ENCODE data around the gene ZNF638.

ZNF638 gene

DNA sequence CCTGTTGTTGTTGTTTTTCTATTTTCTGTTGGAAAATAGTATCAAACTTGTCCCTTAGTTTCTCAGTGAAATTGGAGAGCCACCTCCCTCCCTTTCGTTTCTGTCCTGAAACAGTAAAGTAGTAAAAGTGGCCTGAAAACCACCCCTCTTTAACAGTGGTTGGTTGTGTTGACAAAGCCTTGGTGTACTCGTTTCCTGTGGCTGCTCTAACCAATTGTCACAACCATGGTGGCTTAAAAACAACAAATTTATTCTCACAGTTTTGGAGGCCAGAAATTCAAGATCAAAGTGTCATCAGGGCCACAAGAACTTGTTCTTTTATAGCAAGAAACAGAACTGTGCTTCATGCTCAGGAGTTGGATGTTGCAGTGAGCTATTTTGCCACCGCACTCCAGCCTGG lies 117.8 kb downstream of the ZNF638 start:
- Histone ChIP-seq H3K9me3 (ENCODE audit: severe bottlenecking) (no peaks in the 10 kb centered on the region), H3K27me3 (ENCODE audit: insufficient read depth, poor library complexity, severe bottlenecking) (no peaks in the 10 kb centered on the region), H3K4me1 (ENCODE audit: insufficient read depth, poor library complexity, severe bottlenecking) (peaks cover 6% of the 10 kb centered on the region), H3K4me3 (ENCODE audit: severe bottlenecking) (no peak overlapping the region), H3K27ac (ENCODE audit: poor library complexity, severe bottlenecking) (no peak overlapping the region), H3K36me3 (ENCODE audit: low read depth) (no peaks in the 10 kb centered on the region)
- DNase-seq (ENCODE audit: low spot score), result no peak
- TF ChIP-seq, protein P1, sequence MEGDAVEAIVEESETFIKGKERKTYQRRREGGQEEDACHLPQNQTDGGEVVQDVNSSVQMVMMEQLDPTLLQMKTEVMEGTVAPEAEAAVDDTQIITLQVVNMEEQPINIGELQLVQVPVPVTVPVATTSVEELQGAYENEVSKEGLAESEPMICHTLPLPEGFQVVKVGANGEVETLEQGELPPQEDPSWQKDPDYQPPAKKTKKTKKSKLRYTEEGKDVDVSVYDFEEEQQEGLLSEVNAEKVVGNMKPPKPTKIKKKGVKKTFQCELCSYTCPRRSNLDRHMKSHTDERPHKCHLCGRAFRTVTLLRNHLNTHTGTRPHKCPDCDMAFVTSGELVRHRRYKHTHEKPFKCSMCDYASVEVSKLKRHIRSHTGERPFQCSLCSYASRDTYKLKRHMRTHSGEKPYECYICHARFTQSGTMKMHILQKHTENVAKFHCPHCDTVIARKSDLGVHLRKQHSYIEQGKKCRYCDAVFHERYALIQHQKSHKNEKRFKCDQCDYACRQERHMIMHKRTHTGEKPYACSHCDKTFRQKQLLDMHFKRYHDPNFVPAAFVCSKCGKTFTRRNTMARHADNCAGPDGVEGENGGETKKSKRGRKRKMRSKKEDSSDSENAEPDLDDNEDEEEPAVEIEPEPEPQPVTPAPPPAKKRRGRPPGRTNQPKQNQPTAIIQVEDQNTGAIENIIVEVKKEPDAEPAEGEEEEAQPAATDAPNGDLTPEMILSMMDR (IDR thresholded peaks at IDR 0.05; ENCODE audit: poor library complexity, severe bottlenecking), result no peak
- ATAC-seq (ENCODE audit: low read depth), result no peak

DNA sequence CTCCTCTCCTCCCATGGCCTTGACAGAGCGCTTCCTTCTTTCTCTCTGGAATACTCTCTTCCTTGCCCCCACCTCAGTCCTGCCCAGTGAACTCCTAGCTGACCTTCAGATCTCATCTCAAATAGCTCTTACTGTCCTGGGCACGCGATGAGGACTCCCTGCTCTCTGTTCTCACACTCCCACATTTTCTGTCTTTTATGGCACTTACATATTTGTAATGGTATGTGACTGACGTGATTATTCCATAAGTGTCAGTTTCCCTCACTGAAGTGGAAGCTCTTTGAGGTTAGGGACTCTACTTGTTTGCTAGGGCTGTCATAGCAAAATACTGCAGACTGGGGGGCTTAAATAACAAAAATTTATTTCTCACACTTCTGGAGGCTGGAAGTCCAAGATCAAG lies 120.1 kb downstream of the ZNF638 start:
- Histone ChIP-seq H3K9me3 (ENCODE audit: severe bottlenecking) (no peaks in the 10 kb centered on the region), H3K27me3 (ENCODE audit: insufficient read depth, poor library complexity, severe bottlenecking) (no peaks in the 10 kb centered on the region), H3K4me3 (ENCODE audit: severe bottlenecking) (no peak overlapping the region), H3K36me3 (ENCODE audit: low read depth) (no peaks in the 10 kb centered on the region), H3K4me1 (ENCODE audit: insufficient read depth, poor library complexity, severe bottlenecking) (peaks cover 6% of the 10 kb centered on the region), H3K27ac (ENCODE audit: poor library complexity, severe bottlenecking) (no peak overlapping the region)
- DNase-seq (ENCODE audit: low spot score) (no peak), ATAC-seq (ENCODE audit: low read depth) (no peak)
- TF ChIP-seq, protein P1 (IDR thresholded peaks at IDR 0.05; ENCODE audit: poor library complexity, severe bottlenecking), result no peak

DNA sequence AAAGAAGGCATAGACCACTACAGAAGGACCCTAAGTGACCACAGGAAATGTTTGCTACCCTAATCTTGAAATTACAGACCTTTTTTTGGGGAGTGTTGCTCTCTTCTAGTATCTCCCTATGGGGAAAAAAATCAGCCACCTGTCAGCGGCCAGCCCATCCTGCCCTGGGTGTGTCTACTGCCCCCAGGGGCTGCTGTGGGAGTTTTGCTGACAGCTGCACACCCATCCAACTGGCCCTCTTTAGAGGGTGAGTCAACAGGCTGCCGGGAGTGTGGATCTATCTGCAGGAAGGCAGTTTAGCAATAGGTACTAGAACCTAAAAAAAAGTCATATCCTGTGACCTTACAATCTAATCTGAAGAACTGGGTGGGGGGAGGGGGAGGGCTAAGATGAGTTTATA lies 121.0 kb downstream of the ZNF638 start:
- no peak overlapping the region for H3K4me3 ChIP-seq (ENCODE audit: severe bottlenecking)
- TF ChIP-seq, protein P1 (IDR thresholded peaks at IDR 0.05; ENCODE audit: poor library complexity, severe bottlenecking), result peak; percentile 50
- H3K4me1 ChIP-seq (ENCODE audit: insufficient read depth, poor library complexity, severe bottlenecking), result peaks cover 6% of the 10 kb centered on the region
- H3K27ac ChIP-seq (ENCODE audit: poor library complexity, severe bottlenecking), result peak overlapping the region; percentile 18
- peak; percentile 95 for ATAC-seq (ENCODE audit: low read depth)
- H3K27me3 ChIP-seq (ENCODE audit: insufficient read depth, poor library complexity, severe bottlenecking), result no peaks in the 10 kb centered on the region
- DNase-seq (ENCODE audit: low spot score), result peak; percentile 87
- H3K9me3 ChIP-seq (ENCODE audit: severe bottlenecking), result no peaks in the 10 kb centered on the region
- no peaks in the 10 kb centered on the region for H3K36me3 ChIP-seq (ENCODE audit: low read depth)

DNA sequence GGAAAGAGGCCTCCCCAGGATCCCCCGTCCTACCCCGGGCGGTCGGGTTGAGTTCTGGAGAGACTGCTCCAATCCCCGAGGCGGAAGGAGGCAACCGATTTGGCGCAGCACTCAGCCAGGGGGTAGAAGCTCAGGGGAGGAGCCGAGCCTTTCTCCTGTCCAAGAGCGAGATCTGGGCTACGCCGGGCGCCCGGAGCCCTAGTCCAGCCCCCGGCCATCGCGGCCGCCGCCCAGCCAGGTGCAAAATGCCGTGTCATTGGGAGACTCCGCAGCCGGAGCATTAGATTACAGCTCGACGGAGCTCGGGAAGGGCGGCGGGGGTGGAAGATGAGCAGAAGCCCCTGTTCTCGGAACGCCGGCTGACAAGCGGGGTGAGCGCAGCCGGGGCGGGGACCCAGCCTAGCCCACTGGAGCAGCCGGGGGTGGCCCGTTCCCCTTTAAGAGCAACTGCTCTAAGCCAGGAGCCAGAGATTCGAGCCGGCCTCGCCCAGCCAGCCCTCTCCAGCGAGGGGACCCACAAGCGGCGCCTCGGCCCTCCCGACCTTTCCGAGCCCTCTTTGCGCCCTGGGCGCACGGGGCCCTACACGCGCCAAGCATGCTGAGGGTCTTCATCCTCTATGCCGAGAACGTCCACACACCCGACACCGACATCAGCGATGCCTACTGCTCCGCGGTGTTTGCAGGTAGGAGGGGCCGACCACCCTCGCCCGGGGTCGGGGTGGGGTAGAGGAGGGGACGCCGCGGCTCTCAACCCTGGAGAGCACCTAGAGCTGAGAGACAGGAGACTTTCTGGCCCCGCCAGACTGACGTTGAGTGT lies 122.0 kb downstream of the ZNF638 start, which contains the start of gene DYSF:
Gene DYSF, plus strand, starts transcription at position 158 of the 817 bp plus-strand sequence.
- TF ChIP-seq, protein P1 (IDR thresholded peaks at IDR 0.05; ENCODE audit: poor library complexity, severe bottlenecking), result no peak
- Histone ChIP-seq H3K4me3 (ENCODE audit: severe bottlenecking) (peak within 1 kb of the TSS; percentile 12), H3K27ac (ENCODE audit: poor library complexity, severe bottlenecking) (peak within 1 kb of the TSS; percentile 18), H3K4me1 (ENCODE audit: insufficient read depth, poor library complexity, severe bottlenecking) (peaks cover 6% of the 10 kb centered on the region), H3K9me3 (ENCODE audit: severe bottlenecking) (no peaks in the 10 kb centered on the region), H3K27me3 (ENCODE audit: insufficient read depth, poor library complexity, severe bottlenecking) (no peaks in the 10 kb centered on the region), H3K36me3 (ENCODE audit: low read depth) (no peaks in the 10 kb centered on the region)
- ATAC-seq (ENCODE audit: low read depth) (peak; percentile 56), DNase-seq (ENCODE audit: low spot score) (no peak)

All from RWPE2 (cell line).